AG04450 (cell line): ENCODE measurements around the gene DHX15. TPM values are rescaled to one million over a fixed set of nuclear protein-coding genes. Genes with fewer than 3 reads are reported as not detected.

Source experiments
- CTCF ChIA-PET: fragments of 300-600, 350-600 bp; formaldehyde crosslinking; extraction: SDS; loops from one replicate; lab custom pipeline; 2022; ENCODE audit warnings: antibody characterized with exemption, inconsistent platforms; lab: Charles Lee
- POLR2A ChIA-PET: fragments of 350-600 bp; formaldehyde crosslinking; extraction: SDS; loops from one replicate; lab custom pipeline; 2021; ENCODE audit warnings: antibody characterized with exemption, inconsistent platforms; lab: Yijun Ruan, JAX
- DNase-seq: peaks from one replicate; pipeline ENCODE4 v3.0.0-alpha.2; 2011; ENCODE audit warnings: low read depth, low spot score
- H3K27ac ChIP-seq: one replicate; pipeline ENCODE4 v1.5.1; 2012; ENCODE audit warnings: low read depth, low read length, control low read depth
- H3K27me3 ChIP-seq: one replicate; pipeline ENCODE4 v1.6.0; 2012; ENCODE audit warnings: low read length; ENCODE audit not compliant: control insufficient read depth, insufficient read depth
- H3K4me3 ChIP-seq: 2 replicates; pipeline ENCODE4 v1.5.1; 2011; ENCODE audit warnings: mild to moderate bottlenecking, low read depth, low read length, control low read depth
- H3K9me3 ChIP-seq: 2 replicates; pipeline ENCODE4 v1.5.1; 2012; ENCODE audit warnings: low read length; ENCODE audit not compliant: control insufficient read depth, insufficient read depth
- CTCF ChIP-seq: IDR thresholded peaks from 2 replicates; pipeline ENCODE4 v1.5.1; 2011; ENCODE audit warnings: low read depth, low read length, control low read depth, inconsistent platforms
- polyA minus RNA-seq: library from RNA; depleted of rRNA, polyadenylated mRNA; stranded (reverse); fragments of >200 nt; gene quantifications from 2 replicates; pipeline ENCODE4 v1.2.3, GENCODE V29; 2011; rRNA and poly(A)+ RNA removed
- polyA plus RNA-seq: library from polyadenylated mRNA; depleted of rRNA; stranded (reverse); fragments of >200 nt; gene quantifications from 2 replicates; pipeline ENCODE4 v1.2.3, GENCODE V29; 2011; rRNA removed

Gene DHX15
- polyA plus RNA-seq (125 and 158 TPM in 2 replicates), polyA minus RNA-seq (138 and 172 TPM in 2 replicates)

- no peaks in the 10 kb centered on the region for H3K27me3 ChIP-seq
- DNase-seq, result peak; percentile 93
- ChIA-PET CTCF (interaction anchor here (0.9 to 1.2 kb wide), 3 partner anchors 10 to 104 kb away, joined by 3 to 4 read pairs (median 4); no protein-coding TSS in a partner anchor), POLR2A (interaction anchor here (0.5 to 1.4 kb wide), 9 partner anchors 15 to 211 kb away, joined by 3 to 7 read pairs (median 3); partner anchors contain the start of gene SOD3)
- peak within 1 kb of the TSS; percentile 87 for H3K27ac ChIP-seq
- no peak for TF ChIP-seq CTCF
- peaks cover 3% of the 10 kb centered on the region; the same call in 1 of the 2 replicates for H3K9me3 ChIP-seq
- peak within 1 kb of the TSS; percentile 98 for H3K4me3 ChIP-seq
Measured at GRCh38 chr4:24584211-24584850, at the start of gene DHX15. Gene DHX15, minus strand, starts transcription at chr4:24584554. Its CDS starts 161 bp downstream, at chr4:24584393.

DNA sequence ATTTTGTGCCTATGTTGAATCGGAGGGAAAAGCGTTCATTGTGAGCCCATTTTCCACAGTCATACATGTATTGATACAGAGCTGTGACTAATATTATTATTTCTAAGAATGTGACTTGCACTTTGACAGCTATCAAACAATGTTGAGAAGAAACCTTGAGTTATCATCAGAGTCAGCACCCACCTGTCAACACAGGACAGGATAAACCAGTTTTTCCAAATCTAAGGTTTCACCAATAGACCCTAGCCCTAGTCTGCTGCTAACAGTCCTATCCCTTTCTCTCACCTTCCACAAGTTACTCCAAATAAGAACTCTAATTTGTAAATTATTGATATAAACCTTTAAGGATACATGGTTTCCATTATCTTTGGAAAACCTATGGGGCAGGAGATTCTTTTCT, 47.7 kb upstream of the DHX15 start:
- H3K9me3 ChIP-seq, result no peaks in the 10 kb centered on the region; the same call in 1 of the 2 replicates
- H3K27ac ChIP-seq, result no peak overlapping the region
- DNase-seq, result no peak
- H3K27me3 ChIP-seq, result no peaks in the 10 kb centered on the region
- POLR2A ChIA-PET, result no interaction called here
- no peak overlapping the region for H3K4me3 ChIP-seq
- CTCF ChIA-PET, result no interaction called here
- no peak for TF ChIP-seq CTCF

DNA sequence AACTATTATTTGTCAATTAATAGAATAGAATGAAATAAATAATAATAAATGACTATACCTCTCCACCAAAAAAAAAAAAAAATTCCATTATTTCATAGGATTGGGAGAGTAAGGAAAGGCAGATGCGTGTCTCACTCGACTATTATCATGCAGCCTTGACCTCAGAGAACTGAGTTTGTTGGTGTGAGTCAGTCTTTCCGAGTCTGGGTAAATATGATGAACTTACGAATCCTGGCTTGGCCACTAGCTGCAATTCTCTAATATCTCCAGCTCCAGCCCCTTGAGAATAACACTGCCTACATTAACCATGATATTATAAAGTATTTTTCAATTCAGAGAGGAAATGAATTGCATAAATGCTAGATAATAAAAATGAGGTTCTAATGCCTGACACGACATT, 46.6 kb upstream of the DHX15 start:
- CTCF ChIA-PET, result no interaction called here
- POLR2A ChIA-PET, result no interaction called here
- TF ChIP-seq CTCF, result no peak
- Histone ChIP-seq H3K4me3 (no peak overlapping the region), H3K27ac (no peak overlapping the region), H3K9me3 (no peaks in the 10 kb centered on the region), H3K27me3 (no peaks in the 10 kb centered on the region)
- DNase-seq, result no peak

GRCh38 chr4:24625091-24625490, 40.7 kb upstream of the DHX15 start:
- Histone ChIP-seq H3K27me3 (peaks cover 6% of the 10 kb centered on the region), H3K9me3 (no peaks in the 10 kb centered on the region), H3K4me3 (no peak overlapping the region), H3K27ac (no peak overlapping the region)
- no peak for TF ChIP-seq CTCF
- CTCF ChIA-PET, result no interaction called here
- POLR2A ChIA-PET, result no interaction called here
- DNase-seq, result no peak

- TF ChIP-seq CTCF, result no peak
- H3K27me3 ChIP-seq, result peaks cover 6% of the 10 kb centered on the region
- CTCF ChIA-PET, result no interaction called here
- POLR2A ChIA-PET, result no interaction called here
- no peak overlapping the region for H3K4me3 ChIP-seq
- no peak overlapping the region for H3K27ac ChIP-seq
- no peak for DNase-seq
- H3K9me3 ChIP-seq, result no peaks in the 10 kb centered on the region
Measured at GRCh38 chr4:24624381-24624780, 40.0 kb upstream of the DHX15 start.
